Measurements from ENCODE around the gene SLAMF1. TPM values are rescaled to one million over a fixed set of nuclear protein-coding genes. Genes with fewer than 3 reads are reported as not detected.
"Not testable (repeated sequence)": the region's sequence is repeated elsewhere in the genome, so short reads cannot be mapped to it uniquely, and the experiment has no call there.

Gene SLAMF1
- total RNA-seq, 1 donor from 2014 or later, result not detected

GRCh38 chr1:160562745-160563144 is 84.1 kb downstream of the SLAMF1 start:
- H3K36me3 Mint-ChIP-seq (ENCODE audit: low read depth, unreplicated experiment); H3K9me3 Mint-ChIP-seq (ENCODE audit: unreplicated experiment); H3K4me1 ChIP-seq (ENCODE audit: insufficient read depth, low read length); H3K27ac ChIP-seq (ENCODE audit: low read depth, low read length); H3K4me3 ChIP-seq (ENCODE audit: insufficient read depth, low read depth, low read length); H3K27me3 ChIP-seq (ENCODE audit: insufficient read depth, low read length); H2AFZ ChIP-seq (ENCODE audit: low read depth, low read length); FAIRE-seq; DNase-seq (ENCODE audit: low read depth); H4K20me1 ChIP-seq (ENCODE audit: insufficient read depth, low read length); H3K36me3 ChIP-seq (ENCODE audit: insufficient read depth, low read length); H3K4me1 Mint-ChIP-seq (ENCODE audit: low read depth, unreplicated experiment); H3K79me2 ChIP-seq (ENCODE audit: insufficient read depth, low read length); H3K9me3 ChIP-seq (ENCODE audit: insufficient read depth, low read depth, low read length); H3K27ac Mint-ChIP-seq (ENCODE audit: unreplicated experiment); H3K4me2 ChIP-seq (ENCODE audit: low read length); H3K4me3 Mint-ChIP-seq (ENCODE audit: unreplicated experiment); H3K27me3 Mint-ChIP-seq (ENCODE audit: low read depth, unreplicated experiment); H3K9ac ChIP-seq (ENCODE audit: low read length): not testable (repeated sequence)

GRCh38 chr1:160560806-160561205 is 86.0 kb downstream of the SLAMF1 start:
- FAIRE-seq (no peak), DNase-seq (ENCODE audit: low read depth) (no peak)
- H3K79me2 ChIP-seq (ENCODE audit: insufficient read depth, low read length), result no peaks in the 10 kb centered on the region
- no peaks in the 10 kb centered on the region for H3K36me3 ChIP-seq (ENCODE audit: insufficient read depth, low read length)
- H3K4me3 ChIP-seq (ENCODE audit: insufficient read depth, low read depth, low read length), result no peak overlapping the region
- H3K4me1 Mint-ChIP-seq (ENCODE audit: low read depth, unreplicated experiment), result no peaks in the 10 kb centered on the region
- no peaks in the 10 kb centered on the region for H3K27me3 ChIP-seq (ENCODE audit: insufficient read depth, low read length)
- H3K27me3 Mint-ChIP-seq (ENCODE audit: low read depth, unreplicated experiment), result no peaks in the 10 kb centered on the region
- H3K4me1 ChIP-seq (ENCODE audit: insufficient read depth, low read length), result no peaks in the 10 kb centered on the region
- no peaks in the 10 kb centered on the region for H3K36me3 Mint-ChIP-seq (ENCODE audit: low read depth, unreplicated experiment)
- H3K4me3 Mint-ChIP-seq (ENCODE audit: unreplicated experiment), result no peak overlapping the region
- H3K27ac Mint-ChIP-seq (ENCODE audit: unreplicated experiment), result no peak overlapping the region
- TF ChIP-seq CTCF (IDR thresholded peaks at IDR 0.05; ENCODE audit: insufficient read depth, low read depth, low read length), result no peak
- no peak overlapping the region for H2AFZ ChIP-seq (ENCODE audit: low read depth, low read length)
- no peak overlapping the region for H3K27ac ChIP-seq (ENCODE audit: low read depth, low read length)
- no peak overlapping the region for H3K4me2 ChIP-seq (ENCODE audit: low read length)
- H4K20me1 ChIP-seq (ENCODE audit: insufficient read depth, low read length), result no peaks in the 10 kb centered on the region
- H3K9ac ChIP-seq (ENCODE audit: low read length), result no peak overlapping the region
- H3K9me3 ChIP-seq (ENCODE audit: insufficient read depth, low read depth, low read length), result peaks cover 3% of the 10 kb centered on the region
- peaks cover 10% of the 10 kb centered on the region for H3K9me3 Mint-ChIP-seq (ENCODE audit: unreplicated experiment)

GRCh38 chr1:160560045-160560705 is 86.7 kb downstream of the SLAMF1 start:
- Histone ChIP-seq H3K36me3 (ENCODE audit: insufficient read depth, low read length) (no peaks in the 10 kb centered on the region), H3K4me3 (ENCODE audit: insufficient read depth, low read depth, low read length) (no peak overlapping the region), H3K27me3 (ENCODE audit: insufficient read depth, low read length) (no peaks in the 10 kb centered on the region), H2AFZ (ENCODE audit: low read depth, low read length) (no peak overlapping the region), H3K27ac (ENCODE audit: low read depth, low read length) (no peak overlapping the region), H3K4me2 (ENCODE audit: low read length) (no peak overlapping the region), H4K20me1 (ENCODE audit: insufficient read depth, low read length) (no peaks in the 10 kb centered on the region), H3K9ac (ENCODE audit: low read length) (no peak overlapping the region), H3K79me2 (ENCODE audit: insufficient read depth, low read length) (no peaks in the 10 kb centered on the region), H3K4me1 (ENCODE audit: insufficient read depth, low read length) (no peaks in the 10 kb centered on the region), H3K9me3 (ENCODE audit: insufficient read depth, low read depth, low read length) (peaks cover 3% of the 10 kb centered on the region)
- no peaks in the 10 kb centered on the region for H3K36me3 Mint-ChIP-seq (ENCODE audit: low read depth, unreplicated experiment)
- peaks cover 10% of the 10 kb centered on the region for H3K9me3 Mint-ChIP-seq (ENCODE audit: unreplicated experiment)
- no peaks in the 10 kb centered on the region for H3K4me1 Mint-ChIP-seq (ENCODE audit: low read depth, unreplicated experiment)
- H3K27me3 Mint-ChIP-seq (ENCODE audit: low read depth, unreplicated experiment), result no peaks in the 10 kb centered on the region
- H3K27ac Mint-ChIP-seq (ENCODE audit: unreplicated experiment), result no peak overlapping the region
- H3K4me3 Mint-ChIP-seq (ENCODE audit: unreplicated experiment), result no peak overlapping the region
- no peak for DNase-seq (ENCODE audit: low read depth)
- FAIRE-seq, result no peak
- TF ChIP-seq CTCF (IDR thresholded peaks at IDR 0.05; ENCODE audit: insufficient read depth, low read depth, low read length) (no peak), EZH2 (IDR thresholded peaks at IDR 0.05; ENCODE audit: insufficient read depth, low read length) (no peak)

GRCh38 chr1:160559437-160559836 is 87.4 kb downstream of the SLAMF1 start:
- not testable (repeated sequence) for H3K36me3 Mint-ChIP-seq (ENCODE audit: low read depth, unreplicated experiment); H3K27me3 Mint-ChIP-seq (ENCODE audit: low read depth, unreplicated experiment); H3K4me3 Mint-ChIP-seq (ENCODE audit: unreplicated experiment); H3K9ac ChIP-seq (ENCODE audit: low read length); H3K27me3 ChIP-seq (ENCODE audit: insufficient read depth, low read length); H3K4me3 ChIP-seq (ENCODE audit: insufficient read depth, low read depth, low read length); H3K27ac ChIP-seq (ENCODE audit: low read depth, low read length); H3K9me3 Mint-ChIP-seq (ENCODE audit: unreplicated experiment); H3K27ac Mint-ChIP-seq (ENCODE audit: unreplicated experiment); DNase-seq (ENCODE audit: low read depth); FAIRE-seq; H2AFZ ChIP-seq (ENCODE audit: low read depth, low read length); H3K4me1 ChIP-seq (ENCODE audit: insufficient read depth, low read length); H3K4me1 Mint-ChIP-seq (ENCODE audit: low read depth, unreplicated experiment); H4K20me1 ChIP-seq (ENCODE audit: insufficient read depth, low read length); H3K9me3 ChIP-seq (ENCODE audit: insufficient read depth, low read depth, low read length); H3K79me2 ChIP-seq (ENCODE audit: insufficient read depth, low read length); H3K4me2 ChIP-seq (ENCODE audit: low read length); H3K36me3 ChIP-seq (ENCODE audit: insufficient read depth, low read length)
